Activated T-helper 2 cell treated with anti-CD3 and anti-CD28 coated beads, Interferon-gamma antibody, Interleukin-2, Interleukin-4, amounts not matched to agents 10 μg/mL and 5 μg/mL and 100 μg/mL, durations not matched to agents 14 hours and 24 hours and 36 hours (primary cell): ENCODE measurements around the gene TRAF3IP1. TPM values are rescaled to one million over a fixed set of nuclear protein-coding genes. Genes with fewer than 3 reads are reported as not detected.
"Not testable (repeated sequence)": the region's sequence is repeated elsewhere in the genome, so short reads cannot be mapped to it uniquely, and the experiment has no call there.

Source experiments
- DNase-seq: peaks from one replicate; pipeline ENCODE4 v3.0.0; 2021; ENCODE audit warnings: low spot score
- H3K27ac Mint-ChIP-seq: one replicate; pipeline ENCODE4 v1.8.0; 2021; ENCODE audit warnings: mixed read lengths
- H3K27me3 Mint-ChIP-seq: one replicate; pipeline ENCODE4 v1.8.0; 2021; ENCODE audit warnings: low read depth, mixed read lengths
- H3K36me3 Mint-ChIP-seq: one replicate; pipeline ENCODE4 v1.8.0; 2021; ENCODE audit warnings: low read depth, mixed read lengths
- H3K4me1 Mint-ChIP-seq: one replicate; pipeline ENCODE4 v1.8.0; 2021; ENCODE audit warnings: low read depth, mixed read lengths
- H3K4me3 Mint-ChIP-seq: one replicate; pipeline ENCODE4 v1.8.0; 2021; ENCODE audit warnings: low read depth, mild to moderate bottlenecking, moderate library complexity, mixed read lengths
- H3K9me3 Mint-ChIP-seq: one replicate; pipeline ENCODE4 v1.8.0; 2021; ENCODE audit warnings: mixed read lengths
- intact Hi-C: fragments of 100-400 bp; cut with micrococcal nuclease; formaldehyde crosslinking; loops from one replicate; pipeline ENCODE4 v1.15.1; 2023
- total RNA-seq: library from RNA; stranded (reverse); gene quantifications from 2 replicates; pipeline ENCODE4 v1.2.3, GENCODE V29; 2022

The TRAF3IP1 gene
- total RNA-seq, 1 donor from 2014 or later = 14.4 TPM

GRCh38 chr2:238439917-238440316 is 119.6 kb downstream of the TRAF3IP1 start:
- no peak overlapping the region for H3K4me3 Mint-ChIP-seq
- intact Hi-C loops = no loop called here

DNA sequence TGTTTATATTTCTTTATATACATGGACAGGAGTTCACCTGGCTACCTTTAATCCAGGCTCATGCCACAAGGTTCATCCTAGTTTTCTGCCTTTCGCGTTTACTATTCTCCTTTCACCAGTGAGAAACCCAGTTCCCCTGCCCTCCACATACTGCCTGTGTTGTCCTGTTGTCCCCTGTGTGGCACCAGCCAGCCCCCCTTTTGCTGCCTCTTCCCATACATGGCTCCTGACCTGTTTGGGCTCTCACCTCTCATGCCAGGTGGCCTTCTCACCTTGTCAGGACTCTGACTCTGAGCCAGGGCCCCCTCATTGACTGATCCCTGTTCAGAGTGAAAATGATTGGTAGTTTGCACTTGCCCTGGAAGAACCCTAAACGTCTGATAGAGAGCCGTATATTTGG is 120.0 kb downstream of the TRAF3IP1 start:
- Mint-ChIP-seq H3K27me3 (no peaks in the 10 kb centered on the region), H3K27ac (peak overlapping the region; percentile 19), H3K4me1 (peaks cover 40% of the 10 kb centered on the region), H3K9me3 (no peaks in the 10 kb centered on the region), H3K36me3 (peaks cover 82% of the 10 kb centered on the region), H3K4me3 (no peak overlapping the region)
- intact Hi-C loops = no loop called here
- DNase-seq = no peak

More at GRCh38 chr2:238439917-238440316, 119.6 kb downstream of the TRAF3IP1 start:
- Mint-ChIP-seq H3K4me1 (peaks cover 40% of the 10 kb centered on the region), H3K27me3 (no peaks in the 10 kb centered on the region), H3K36me3 (peaks cover 78% of the 10 kb centered on the region), H3K27ac (peak overlapping the region; percentile 0), H3K9me3 (no peaks in the 10 kb centered on the region)
- DNase-seq = no peak

DNA sequence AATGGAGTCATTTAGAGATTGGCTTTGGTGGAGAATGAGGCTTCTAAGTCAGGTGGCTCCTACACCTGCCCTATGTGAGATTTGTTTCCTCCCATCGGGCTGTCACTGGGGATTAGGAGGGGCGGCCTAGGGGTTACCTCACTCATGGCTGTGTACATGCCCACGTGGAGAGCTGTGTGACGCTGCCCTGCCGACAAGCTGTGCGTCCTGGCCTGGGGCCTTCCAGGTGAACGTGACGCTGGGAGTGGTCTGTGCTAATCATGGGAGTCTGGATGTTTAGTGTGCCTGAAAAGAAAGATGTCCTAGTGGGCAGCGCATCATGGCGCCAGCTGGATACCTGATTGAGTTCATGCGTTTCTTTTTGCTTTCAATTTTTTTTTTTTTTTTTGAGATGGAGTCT is 120.4 kb downstream of the TRAF3IP1 start:
- intact Hi-C loops = no loop called here
- Mint-ChIP-seq H3K36me3 (peaks cover 83% of the 10 kb centered on the region), H3K9me3 (no peaks in the 10 kb centered on the region), H3K27me3 (no peaks in the 10 kb centered on the region), H3K27ac (no peak overlapping the region), H3K4me3 (no peak overlapping the region), H3K4me1 (peaks cover 40% of the 10 kb centered on the region)
- DNase-seq = no peak

DNA sequence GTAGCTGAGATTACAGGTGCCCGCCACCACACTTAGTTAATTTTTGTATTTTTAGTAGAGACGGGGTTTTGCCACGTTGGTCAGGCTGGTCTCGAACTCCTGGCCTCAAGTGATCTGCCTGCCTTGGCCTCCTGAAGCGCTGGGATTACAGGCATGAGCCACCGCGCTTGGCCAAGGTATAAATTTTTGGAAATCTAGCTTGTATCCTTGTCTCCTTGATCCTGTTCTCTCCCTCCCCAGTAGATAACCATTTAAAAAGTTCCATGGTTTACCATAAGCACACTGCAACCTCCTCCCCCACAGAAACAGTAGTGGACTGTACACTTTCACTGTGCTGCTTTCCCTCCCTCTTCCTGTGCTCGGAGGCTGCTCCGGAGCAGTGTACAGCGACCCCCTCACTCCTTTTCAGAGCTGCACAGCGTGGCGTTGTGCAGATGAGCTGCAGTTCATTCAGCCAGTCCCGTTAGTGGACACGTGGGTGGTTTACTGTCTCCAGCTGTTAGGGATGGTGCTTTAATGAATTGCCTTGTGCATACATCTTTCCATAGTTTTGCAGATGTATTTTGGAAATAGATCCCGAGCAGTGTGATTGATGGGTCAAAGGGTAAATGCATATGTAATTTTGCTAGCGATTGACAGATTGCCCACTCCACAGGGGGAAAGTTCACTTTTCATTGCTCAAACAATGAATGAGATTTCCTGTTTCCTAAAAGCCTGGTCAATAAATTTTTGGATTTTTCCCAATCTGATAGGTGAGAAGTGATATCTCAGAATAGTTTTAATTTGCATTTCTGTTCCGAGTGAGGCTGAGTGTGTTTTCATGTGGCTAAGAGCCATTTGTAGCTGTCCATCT is 121.2 kb downstream of the TRAF3IP1 start:
- Mint-ChIP-seq H3K27me3 (no peaks in the 10 kb centered on the region), H3K27ac (no peak overlapping the region), H3K9me3 (no peaks in the 10 kb centered on the region), H3K36me3 (peaks cover 84% of the 10 kb centered on the region), H3K4me3 (no peak overlapping the region), H3K4me1 (peaks cover 40% of the 10 kb centered on the region)
- no peak for DNase-seq
- intact Hi-C loops = no loop called here

DNA sequence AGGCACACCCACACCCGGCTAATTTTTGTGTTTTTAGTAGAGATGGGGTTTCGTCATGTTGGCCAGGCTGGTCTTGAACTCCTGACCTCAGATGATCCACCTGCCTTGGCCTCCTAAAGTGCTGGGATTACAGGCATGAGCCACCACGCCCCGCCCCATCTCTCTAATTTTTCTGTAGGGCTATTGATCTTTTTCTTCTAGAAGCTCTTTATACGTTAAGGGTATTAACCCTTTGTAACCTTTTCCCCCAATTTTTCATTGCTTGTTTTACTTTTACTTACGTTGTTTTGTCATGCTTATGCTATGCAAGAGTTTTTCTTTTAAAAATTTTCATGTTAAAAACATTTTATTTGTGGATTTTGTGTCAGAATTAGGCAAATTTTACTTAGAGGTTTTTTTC is 121.9 kb downstream of the TRAF3IP1 start:
- H3K27ac Mint-ChIP-seq, H3K4me3 Mint-ChIP-seq, H3K27me3 Mint-ChIP-seq, DNase-seq, intact Hi-C loops, H3K9me3 Mint-ChIP-seq: not testable (repeated sequence)
- Mint-ChIP-seq H3K36me3 (peaks cover 84% of the 10 kb centered on the region), H3K4me1 (peaks cover 38% of the 10 kb centered on the region)

GRCh38 chr2:238444242-238444641 is 123.9 kb downstream of the TRAF3IP1 start:
- H3K9me3 Mint-ChIP-seq = no peaks in the 10 kb centered on the region
- peaks cover 81% of the 10 kb centered on the region for H3K36me3 Mint-ChIP-seq
- intact Hi-C loops = no loop called here

DNA sequence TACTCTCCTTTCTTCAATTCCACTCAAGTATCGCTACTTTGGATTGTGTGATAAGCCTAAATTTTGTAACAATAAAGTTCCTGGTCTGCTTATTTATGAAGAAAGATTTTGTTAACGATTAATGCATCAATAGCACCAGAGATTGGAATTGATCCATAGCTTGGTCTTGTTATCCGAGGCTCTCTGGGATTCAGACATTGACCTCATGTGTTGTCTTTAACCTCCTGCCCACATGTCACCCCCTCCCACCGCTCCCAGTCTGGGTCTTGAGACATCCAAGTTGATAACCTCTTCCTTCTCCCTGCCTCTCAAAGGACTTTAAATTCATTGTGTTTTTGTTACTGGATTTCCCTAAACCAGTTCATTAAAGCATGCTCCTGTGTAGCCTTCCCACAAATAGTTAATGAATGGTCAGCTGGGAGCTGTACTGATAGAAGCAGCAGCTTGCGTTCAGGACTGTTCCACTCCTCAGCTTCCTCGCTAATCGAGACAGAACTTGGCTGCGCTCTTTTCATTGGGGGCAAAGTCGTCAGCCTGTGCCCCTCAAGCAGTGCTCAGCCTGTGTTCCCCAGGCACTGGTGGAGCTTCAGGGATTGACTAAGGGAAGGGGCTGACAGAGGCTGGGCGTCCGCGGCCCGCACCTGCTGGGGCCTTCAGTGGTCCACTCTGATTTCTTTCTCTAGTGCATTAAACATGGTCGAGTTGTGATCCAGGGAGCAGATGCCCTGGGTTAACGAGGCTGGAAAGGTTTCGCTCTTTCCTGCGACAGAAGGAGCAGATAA is 125.3 kb downstream of the TRAF3IP1 start:
- intact Hi-C loops = no loop called here
- DNase-seq = no peak

More at GRCh38 chr2:238444242-238444641, 123.9 kb downstream of the TRAF3IP1 start:
- H3K27ac Mint-ChIP-seq = no peak overlapping the region
- DNase-seq = no peak
- no peaks in the 10 kb centered on the region for H3K27me3 Mint-ChIP-seq
- H3K4me1 Mint-ChIP-seq = peaks cover 28% of the 10 kb centered on the region
- H3K4me3 Mint-ChIP-seq = no peak overlapping the region

GRCh38 chr2:238446371-238446770 is 126.1 kb downstream of the TRAF3IP1 start:
- intact Hi-C loops = no loop called here
- no peak overlapping the region for H3K27ac Mint-ChIP-seq
- H3K36me3 Mint-ChIP-seq = peaks cover 74% of the 10 kb centered on the region
- H3K9me3 Mint-ChIP-seq = no peaks in the 10 kb centered on the region
- H3K4me3 Mint-ChIP-seq = no peak overlapping the region
- no peaks in the 10 kb centered on the region for H3K27me3 Mint-ChIP-seq
- no peak for DNase-seq
- H3K4me1 Mint-ChIP-seq = peaks cover 11% of the 10 kb centered on the region

More for the DNA sequence above, 125.3 kb downstream of the TRAF3IP1 start:
- H3K27me3 Mint-ChIP-seq = no peaks in the 10 kb centered on the region
- no peaks in the 10 kb centered on the region for H3K9me3 Mint-ChIP-seq
- H3K4me1 Mint-ChIP-seq = peaks cover 15% of the 10 kb centered on the region
- H3K4me3 Mint-ChIP-seq = no peak overlapping the region
- H3K36me3 Mint-ChIP-seq = peaks cover 75% of the 10 kb centered on the region
- H3K27ac Mint-ChIP-seq = no peak overlapping the region

DNA sequence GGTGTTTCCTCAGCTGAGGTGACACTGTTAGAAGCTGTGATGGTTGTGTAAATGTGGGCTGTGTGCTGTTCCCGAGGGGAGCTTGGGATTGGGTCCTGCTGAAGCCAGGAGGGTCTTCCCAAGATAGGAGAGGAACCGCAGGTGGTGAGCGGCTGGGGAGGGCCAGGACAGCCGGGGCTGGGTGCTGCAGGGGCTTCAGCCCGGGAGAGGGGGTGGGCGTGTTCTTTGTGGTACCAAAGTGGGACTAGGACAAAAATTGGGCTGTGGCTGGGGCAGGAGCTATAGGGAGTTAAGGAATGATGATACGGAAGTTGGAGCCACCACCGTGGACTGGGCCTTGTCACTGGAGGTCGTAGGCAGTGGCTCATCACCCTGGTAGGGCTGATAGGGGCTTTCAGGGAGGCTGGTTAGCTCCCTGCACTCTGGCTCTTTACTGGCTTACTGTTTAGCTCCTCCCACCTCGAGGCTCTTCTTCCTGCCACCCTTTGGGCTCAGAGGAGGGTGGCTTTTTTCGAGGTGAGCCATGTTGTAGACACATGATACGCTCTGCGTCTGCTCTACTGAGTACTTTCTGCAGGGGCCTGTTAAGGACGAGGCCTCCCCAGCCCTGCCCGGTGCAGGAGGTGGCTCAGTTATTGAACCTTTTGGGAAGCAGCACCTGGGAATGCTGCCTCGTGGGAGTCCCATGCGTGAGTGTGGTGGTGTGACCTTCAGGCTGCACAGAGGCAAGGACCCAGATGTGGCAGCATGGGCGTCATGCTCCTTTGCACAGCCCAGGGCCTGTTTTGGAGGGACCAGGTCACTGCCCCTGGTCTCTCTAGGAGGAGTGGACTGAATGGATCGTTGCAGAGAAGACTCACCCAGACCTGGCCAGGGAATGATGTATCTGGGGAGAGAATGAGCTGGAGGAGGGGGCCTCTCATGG is 128.0 kb downstream of the TRAF3IP1 start:
- H3K36me3 Mint-ChIP-seq = peaks cover 78% of the 10 kb centered on the region
- DNase-seq = no peak
- H3K27me3 Mint-ChIP-seq = no peaks in the 10 kb centered on the region
- intact Hi-C loops = no loop called here
- no peak overlapping the region for H3K27ac Mint-ChIP-seq
- H3K4me1 Mint-ChIP-seq = no peaks in the 10 kb centered on the region
- H3K9me3 Mint-ChIP-seq = no peaks in the 10 kb centered on the region
- H3K4me3 Mint-ChIP-seq = no peak overlapping the region

- no peak overlapping the region for H3K4me3 Mint-ChIP-seq
- no peaks in the 10 kb centered on the region for H3K4me1 Mint-ChIP-seq
- intact Hi-C loops = no loop called here
- H3K36me3 Mint-ChIP-seq = peaks cover 70% of the 10 kb centered on the region
- H3K9me3 Mint-ChIP-seq = no peaks in the 10 kb centered on the region
- DNase-seq = no peak
- H3K27ac Mint-ChIP-seq = no peak overlapping the region
- H3K27me3 Mint-ChIP-seq = no peaks in the 10 kb centered on the region
These were observed 128.9 kb downstream of the TRAF3IP1 start for GRCh38 chr2:238449241-238449640.

DNA sequence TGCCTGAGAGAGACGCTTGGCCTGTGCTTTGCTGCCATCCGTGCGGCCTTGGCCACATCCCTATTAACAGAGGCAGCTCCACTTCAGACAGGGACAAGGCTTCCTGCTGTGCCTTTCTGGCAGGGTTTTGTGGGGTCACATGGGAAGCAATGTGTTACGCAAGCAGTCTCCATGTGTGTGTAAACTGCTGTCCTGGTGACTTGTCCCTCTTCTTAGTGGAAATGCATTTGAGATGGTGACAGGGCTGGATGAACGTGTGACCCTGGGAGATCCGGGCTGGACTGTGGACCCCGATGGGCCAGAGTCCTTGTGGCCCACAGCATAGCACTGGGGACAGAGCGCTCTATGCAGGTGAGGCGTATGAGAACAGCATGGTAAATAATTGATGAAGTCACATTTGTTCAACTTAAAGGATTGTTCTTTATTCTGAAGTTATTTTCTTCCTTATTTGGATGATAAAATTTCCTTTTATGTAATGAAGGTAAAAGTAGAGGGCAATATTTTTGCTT is 129.6 kb downstream of the TRAF3IP1 start:
- no peaks in the 10 kb centered on the region for H3K9me3 Mint-ChIP-seq
- no peaks in the 10 kb centered on the region for H3K4me1 Mint-ChIP-seq
- no peak overlapping the region for H3K4me3 Mint-ChIP-seq
- DNase-seq = no peak
- peaks cover 63% of the 10 kb centered on the region for H3K36me3 Mint-ChIP-seq
- no peak overlapping the region for H3K27ac Mint-ChIP-seq
- intact Hi-C loops = no loop called here
- H3K27me3 Mint-ChIP-seq = no peaks in the 10 kb centered on the region

- Mint-ChIP-seq H3K36me3 (peaks cover 58% of the 10 kb centered on the region), H3K27me3 (no peaks in the 10 kb centered on the region), H3K4me3 (no peak overlapping the region), H3K27ac (no peak overlapping the region), H3K9me3 (no peaks in the 10 kb centered on the region), H3K4me1 (no peaks in the 10 kb centered on the region)
- intact Hi-C loops = no loop called here
- DNase-seq = peak; percentile 6
These were observed 130.1 kb downstream of the TRAF3IP1 start for GRCh38 chr2:238450440-238450861.
